LNCaP clone FGC (cell line): ENCODE results near the gene REV3L.
A peak's percentile ranks its signal among the peaks of the same experiment; 100 is the strongest.

ENCODE experiments used
- DNase-seq: peaks from one replicate; pipeline ENCODE4 v3.0.0-alpha.2; 2011; ENCODE audit warnings: low read depth
- H3K4me3 ChIP-seq: 2 replicates; pipeline ENCODE4 v1.5.1; 2011; ENCODE audit warnings: mild to moderate bottlenecking, low read depth, low read length, control low read depth
- CTCF ChIP-seq: IDR thresholded peaks from 2 replicates; pipeline ENCODE4 v1.5.1; 2012; ENCODE audit warnings: mild to moderate bottlenecking; ENCODE audit not compliant: control insufficient read depth, insufficient read depth; ENCODE audit errors: extremely low read depth

REV3L gene

GRCh38 chr6:111468329-111469012 lies 14.5 kb downstream of the REV3L start:
- H3K4me3 ChIP-seq, result no peak overlapping the region
- no peak for DNase-seq
- TF ChIP-seq CTCF, result no peak

GRCh38 chr6:111464184-111464583 lies 18.8 kb downstream of the REV3L start:
- DNase-seq, result no peak
- no peak for TF ChIP-seq CTCF
- no peak overlapping the region for H3K4me3 ChIP-seq

- no peak overlapping the region for H3K4me3 ChIP-seq
- TF ChIP-seq CTCF, result no peak
- no peak for DNase-seq
Observed at GRCh38 chr6:111462770-111463391, 20.1 kb downstream of the REV3L start.

GRCh38 chr6:111461860-111462259 lies 21.2 kb downstream of the REV3L start:
- no peak overlapping the region for H3K4me3 ChIP-seq
- TF ChIP-seq CTCF, result no peak
- DNase-seq, result no peak

GRCh38 chr6:111458670-111459232 lies 24.3 kb downstream of the REV3L start:
- DNase-seq, result no peak
- no peak overlapping the region for H3K4me3 ChIP-seq
- no peak for TF ChIP-seq CTCF

- TF ChIP-seq CTCF, result no peak
- peak; percentile 77 for DNase-seq
- no peak overlapping the region for H3K4me3 ChIP-seq
Observed at GRCh38 chr6:111456208-111456607, 26.8 kb downstream of the REV3L start.
